Activated CD4-positive, alpha-beta T cell treated with anti-CD3 and anti-CD28 coated beads, Interleukin-2, amount 50 U/mL, for 4 hours (primary cell): Measurements from ENCODE around the gene MGARP.

Experiments
- DNase-seq, 2 experiments: peaks; one replicate each; pipeline ENCODE4 v3.0.0-alpha.2; 2020

The MGARP gene

DNA sequence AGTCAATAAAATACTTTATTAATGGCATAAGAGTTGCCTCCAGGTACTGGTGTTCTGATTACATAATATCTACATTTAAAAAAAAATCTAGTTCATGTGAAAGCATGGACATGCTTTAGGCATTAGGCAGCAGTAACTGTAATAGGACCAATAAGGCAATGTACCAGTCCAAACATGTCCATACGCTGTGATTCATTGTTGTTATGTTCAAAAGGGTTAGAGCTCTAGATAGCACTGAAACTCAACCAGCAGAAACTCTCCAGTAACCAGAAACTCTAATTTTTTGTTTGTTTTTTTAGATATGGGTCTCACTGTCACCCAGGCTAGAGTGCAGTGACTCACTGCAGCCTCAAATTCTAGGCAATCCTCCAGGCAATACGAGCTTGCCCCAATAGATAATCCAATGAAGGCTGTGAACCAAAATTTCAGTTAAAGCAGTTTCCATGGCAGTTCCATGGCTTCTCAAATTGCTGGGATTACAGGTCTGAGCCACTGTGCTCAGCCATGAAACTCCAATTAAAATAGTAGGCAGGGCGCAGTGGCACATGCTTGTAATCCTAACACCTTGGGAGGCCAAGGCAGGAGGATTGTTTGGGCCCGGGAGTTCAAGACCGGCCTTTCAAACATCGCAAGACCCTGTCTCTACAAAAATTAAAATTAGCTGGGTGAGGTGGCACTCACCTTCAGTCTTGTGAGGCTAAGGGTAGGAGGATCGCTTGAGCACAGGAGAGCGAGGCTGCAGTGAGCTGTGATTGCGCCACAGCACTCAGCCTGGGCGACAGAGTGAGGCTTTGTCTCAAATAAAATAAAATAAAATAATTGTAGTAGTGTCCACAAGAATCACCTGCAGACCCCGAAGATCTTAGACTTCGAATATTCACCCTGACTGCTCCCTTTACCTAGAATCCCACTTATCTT is 36.3 kb downstream of the MGARP start:
- no peak for DNase-seq

DNA sequence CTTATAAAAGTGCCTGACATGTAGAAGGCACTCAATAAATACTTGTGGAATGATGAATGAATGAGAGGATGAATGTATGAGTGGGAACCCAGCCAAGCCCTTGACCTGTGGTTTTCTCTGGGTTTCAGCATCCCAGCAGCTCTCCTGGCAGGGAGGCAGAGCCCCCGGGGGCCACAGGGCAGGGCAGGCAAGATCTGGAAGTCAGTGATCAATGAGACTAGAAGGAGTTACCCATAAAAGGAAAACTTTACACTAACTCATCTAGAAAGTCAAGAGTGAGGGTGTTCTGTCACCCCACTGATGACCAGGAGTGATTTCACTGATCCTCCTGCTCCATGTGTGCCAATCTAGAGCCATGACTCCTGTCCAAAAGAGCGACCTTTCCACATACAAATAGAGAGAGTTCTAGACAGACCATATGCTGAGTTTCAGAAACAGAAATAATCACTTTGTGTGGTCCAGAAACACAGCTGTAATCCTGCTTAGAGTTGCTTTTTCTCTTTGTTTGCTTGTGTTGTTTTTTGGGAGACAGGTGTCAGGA is 37.4 kb downstream of the MGARP start:
- DNase-seq: no peak

DNA sequence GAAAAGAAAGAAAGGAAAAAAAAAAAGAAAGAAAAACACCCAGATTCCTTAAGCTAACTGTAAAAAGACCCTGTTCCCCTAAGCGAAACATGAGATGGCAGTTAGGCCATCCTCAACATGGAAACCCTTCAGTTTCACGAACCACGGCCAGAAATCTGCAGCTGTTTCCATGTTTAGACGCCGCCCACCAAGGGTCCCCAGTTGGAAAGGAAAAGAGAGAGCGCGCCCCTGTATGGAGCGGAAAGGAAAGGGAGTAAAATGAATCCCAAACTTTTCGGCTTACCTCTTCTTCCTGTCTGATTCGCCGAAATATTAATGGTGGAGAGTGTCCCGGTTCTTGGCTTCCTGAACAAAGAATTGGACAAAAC is 38.3 kb downstream of the MGARP start:
- DNase-seq: no peak

DNA sequence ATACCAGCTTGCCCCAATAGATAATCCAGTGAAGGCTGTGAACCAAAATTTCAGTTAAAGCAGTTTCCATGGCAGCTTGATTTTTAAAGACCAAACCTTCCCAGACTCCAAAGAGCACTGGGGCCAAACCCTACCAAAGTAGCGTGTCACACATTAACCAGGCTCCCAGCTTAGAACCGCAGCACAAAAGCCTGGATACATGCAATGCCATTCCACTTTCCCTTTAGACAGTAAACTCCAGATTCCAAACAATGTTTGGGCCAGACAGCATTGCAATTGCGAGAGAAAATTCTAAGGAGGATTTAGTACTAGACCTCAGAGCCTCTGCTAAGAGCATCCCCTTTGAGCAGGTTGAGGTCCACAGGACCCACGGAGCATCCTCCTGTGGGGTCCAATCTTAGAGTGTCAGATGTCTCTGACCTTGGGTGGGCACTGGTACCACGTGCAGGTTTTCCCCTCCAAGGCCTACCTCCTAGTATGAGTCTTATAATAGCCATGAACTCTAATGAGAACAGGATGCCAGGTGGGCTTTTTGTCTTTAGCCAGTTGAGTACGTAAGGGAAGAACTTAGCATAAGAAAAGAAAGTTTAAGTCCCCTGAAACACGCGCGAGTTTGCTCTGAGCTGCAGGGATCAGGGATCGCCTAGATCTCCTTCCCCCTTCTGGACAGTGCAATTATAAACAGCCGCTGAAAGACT is 38.8 kb downstream of the MGARP start:
- no peak for DNase-seq

DNA sequence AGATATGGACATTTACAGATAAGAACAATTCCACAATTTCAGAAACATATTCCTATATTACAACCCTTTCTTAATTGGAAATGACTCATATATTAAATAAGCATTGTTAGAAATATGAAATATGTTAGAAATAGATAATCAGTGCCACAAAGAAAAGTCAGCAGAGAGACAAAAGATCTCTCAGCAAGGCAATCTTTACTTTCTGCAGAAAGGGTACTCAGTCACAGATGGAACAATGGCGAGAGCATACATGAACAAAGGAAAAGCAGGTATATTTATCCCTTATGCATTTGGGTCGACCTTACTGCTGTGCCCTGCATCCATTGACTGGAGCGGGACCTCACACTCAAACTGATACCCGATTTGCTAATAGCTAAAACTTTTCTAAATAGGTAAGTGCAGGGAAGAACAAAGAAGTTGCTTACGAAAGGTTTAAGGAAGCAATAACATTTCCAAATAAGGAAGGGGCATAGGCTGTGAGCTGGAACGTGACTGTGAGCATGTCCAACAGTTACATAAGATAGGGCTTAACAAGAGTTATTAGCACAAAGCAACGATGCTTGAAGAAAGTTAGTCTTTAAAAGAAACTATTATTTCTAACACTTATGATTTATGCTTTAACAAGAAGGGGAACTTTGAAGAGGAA is 40.8 kb downstream of the MGARP start:
- DNase-seq: no peak

DNA sequence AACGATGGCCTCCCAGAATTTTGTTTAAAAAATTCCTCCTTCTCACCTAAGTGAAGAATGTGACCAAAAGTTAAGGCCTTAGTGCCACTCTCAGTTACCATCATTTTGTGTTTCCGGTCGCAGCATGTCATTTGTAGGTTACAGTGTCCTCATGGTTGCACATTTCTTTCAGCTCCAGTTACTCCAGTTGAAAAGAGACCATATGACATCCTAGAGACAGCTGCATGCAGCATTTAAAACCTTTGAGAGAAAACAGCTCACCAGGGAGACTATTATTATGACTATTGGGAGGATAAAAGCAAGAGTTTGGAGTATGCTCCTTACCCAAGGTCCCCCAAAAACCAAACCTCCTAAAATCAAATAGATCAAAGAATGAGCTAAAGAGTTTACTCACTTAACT is 45.8 kb downstream of the MGARP start:
- DNase-seq: no peak

DNA sequence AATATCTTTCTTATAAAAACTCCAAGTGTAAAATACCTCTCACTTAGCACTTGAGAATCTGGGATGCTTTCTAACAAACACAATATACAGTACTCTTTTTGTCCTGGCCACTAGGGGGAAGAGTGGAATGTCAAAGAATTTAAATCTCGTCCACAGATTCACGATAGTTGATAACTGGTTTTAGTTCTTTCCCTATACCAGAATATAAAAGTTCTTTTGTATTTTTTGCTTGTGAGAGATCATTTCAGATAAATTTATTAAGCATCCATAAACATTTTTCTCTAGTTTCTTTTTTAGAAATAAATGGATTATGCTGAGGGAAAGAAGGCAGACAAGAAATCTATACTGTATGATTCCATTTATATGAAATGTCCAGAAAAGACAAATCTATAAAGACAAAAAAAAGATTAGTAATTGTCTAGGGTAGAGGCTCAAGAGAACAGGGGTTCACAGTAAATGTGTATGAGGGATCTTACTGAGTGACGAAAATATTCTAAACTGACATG is 50.4 kb downstream of the MGARP start:
- no peak for DNase-seq

DNA sequence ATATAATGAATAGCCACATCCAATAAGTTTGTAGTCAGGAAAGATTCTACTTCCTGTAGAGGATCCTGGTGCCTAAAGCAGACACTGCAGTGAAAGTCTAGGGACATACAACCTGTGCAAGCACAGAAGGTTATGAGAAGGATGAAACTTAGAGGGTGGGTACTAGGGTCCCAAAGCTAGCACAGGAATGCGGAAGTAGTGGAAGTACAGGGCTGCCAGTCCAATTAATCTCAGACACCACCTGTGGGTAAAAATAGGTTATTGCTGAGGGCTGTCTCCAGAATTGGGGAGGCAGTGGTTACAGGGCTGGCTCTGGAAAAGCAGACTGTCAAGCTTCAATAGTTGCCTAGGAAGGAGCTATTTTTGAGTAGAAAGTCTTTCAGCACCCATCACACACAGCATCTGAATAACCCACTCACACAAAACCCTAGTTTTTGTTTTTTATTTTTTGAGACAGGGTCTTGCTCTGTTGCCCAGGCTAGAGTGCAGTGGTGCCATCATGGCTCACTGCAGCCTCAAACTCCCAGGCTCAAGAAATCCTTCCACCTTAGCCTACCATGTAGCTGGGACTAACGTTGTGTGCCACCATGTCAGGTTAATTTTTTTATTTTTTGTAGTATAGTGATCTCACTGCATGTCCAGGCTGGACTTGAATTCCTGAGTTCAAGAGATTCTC is 52.2 kb downstream of the MGARP start:
- DNase-seq: no peak

DNA sequence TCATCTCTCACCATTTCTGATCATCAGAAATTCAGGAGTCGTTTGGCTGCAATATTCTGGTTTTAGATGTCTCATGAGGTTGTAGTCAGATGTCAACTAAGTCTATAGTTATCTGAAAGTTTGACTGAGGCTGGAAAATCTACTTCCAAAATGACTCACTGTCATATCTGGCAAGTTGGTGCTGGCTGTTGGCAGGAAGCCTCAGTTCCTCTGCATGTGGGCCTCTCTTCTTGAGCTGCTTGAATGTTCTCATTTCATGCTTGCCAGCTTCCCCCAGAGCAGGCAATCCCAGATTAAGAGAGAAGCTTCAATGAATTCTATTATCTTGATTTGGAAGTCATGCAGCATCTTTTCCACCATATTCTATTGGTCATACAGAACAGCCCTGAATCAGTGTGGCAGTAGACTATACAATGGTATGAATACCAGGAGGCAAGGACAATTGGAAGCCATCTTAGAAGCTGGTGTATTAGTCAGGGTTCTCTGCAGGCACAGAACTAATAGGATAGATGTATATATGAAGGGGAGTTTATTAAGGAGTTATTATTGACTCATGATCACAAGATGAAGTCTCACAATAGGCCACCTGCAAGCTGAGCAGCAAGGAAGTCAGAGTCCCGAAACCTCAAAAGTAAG is 56.2 kb downstream of the MGARP start:
- DNase-seq: no peak

DNA sequence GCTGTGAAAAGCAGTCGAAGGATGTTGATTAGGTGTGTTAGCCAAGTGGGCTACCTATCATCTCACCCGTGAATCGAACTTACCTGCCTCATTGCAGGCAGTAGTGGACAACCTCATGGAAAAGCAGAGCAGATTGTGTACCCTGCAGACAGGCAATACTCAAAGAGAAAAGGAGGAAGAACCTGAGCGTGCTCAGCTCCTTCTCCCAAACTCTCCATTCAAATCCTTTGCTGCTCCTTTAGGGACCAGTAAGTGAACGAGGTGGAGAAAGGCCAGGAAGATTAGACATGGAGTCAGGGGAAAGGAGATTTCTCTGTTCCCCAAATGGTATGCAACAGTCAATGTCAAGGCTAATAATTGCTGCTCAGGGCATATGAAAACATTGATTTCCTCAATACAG is 57.8 kb downstream of the MGARP start:
- DNase-seq: no peak

DNA sequence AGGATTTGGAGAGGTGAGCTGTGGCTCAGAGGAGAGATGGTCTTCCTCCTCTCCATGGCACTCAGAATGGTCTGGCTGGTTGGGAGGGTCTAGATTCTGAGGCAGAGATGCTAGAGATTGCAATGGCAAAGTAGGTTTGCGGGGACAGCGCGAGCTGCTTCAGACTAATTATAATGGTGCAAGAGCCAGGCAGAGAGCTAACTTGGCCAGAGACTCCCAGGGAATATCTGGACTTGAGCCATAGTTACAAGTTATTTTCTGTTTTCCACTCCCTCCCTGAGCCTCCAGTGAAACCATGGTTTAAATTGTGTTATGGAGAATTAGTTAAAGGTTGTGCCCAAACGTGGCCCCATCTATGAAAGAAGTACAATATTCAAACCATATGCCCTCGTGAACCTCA is 58.3 kb downstream of the MGARP start:
- no peak for DNase-seq

DNA sequence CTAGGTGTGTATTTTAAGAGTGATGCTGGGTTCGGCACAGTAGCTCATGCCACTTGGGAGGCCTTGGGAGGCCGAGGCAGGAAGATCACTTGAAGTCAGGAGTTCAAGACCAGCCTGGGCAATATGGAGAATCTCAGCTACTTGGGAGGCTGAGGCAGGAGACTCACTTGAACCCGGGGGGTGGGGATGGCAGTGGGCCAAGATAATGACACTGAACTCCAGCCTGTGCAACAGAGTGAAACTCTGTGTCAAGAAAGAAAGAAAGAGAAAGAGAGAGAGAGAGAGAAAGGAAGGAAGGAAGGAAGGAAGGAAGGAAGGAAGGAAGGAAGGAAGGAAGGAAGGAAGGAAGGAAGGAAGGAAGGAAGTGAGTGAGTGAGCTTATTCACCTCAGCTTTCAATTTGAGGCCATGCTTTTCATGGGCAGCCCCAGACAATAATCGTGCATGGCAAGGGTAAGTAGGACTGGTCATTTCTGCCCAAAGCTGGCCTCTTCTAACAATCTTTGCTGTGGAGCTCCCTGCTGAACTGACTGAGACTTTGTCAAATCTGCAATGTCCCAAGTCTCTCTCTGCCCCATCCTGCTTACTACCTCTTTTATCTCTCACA is 60.5 kb downstream of the MGARP start:
- DNase-seq: no peak
